ENCODE data around the gene IL36A. TPM values are rescaled to one million over a fixed set of nuclear protein-coding genes. Genes with fewer than 3 reads are reported as not detected.

The IL36A gene
- total RNA-seq, 1 experiment from 2014 or later, result not detected

DNA sequence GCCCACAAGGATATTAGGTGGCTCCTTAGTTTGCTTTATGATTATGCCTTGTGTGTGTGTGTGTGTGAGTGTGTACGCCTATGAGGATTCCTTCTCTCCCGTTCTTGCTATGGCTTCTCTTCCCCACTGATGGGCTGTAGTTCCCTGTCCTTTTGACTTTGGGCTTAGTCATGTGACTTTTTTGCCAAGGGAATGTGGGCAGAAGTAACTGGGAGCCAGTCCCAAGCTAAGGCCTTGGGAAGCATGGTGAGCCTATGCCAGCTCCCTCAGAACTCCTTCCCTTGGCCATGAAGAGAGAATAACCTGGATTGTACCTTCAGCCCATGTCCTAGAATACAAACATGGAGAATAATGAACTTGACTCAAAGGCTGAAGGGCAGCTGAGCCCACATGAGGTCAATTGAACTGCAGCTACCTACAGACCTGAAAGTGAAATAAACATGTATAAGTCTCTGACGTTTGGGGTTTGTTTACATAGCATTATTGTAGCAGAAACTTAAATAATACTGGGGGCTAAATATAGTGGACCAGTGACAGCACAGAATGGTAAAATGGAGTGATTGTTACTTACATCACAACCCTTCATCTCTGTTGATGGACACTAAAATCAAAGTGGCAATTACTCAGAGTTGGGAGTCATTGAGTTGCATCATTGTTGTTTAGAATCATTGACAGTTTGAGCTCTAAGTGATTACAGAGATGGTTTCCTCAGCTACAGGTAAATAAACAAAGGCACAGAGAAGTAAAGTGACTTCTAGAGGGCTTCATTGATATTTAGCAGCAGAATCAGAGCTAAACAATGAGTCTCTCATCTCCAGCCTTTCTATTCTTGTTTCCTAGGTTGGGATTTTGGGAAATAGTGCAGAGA lies 42.7 kb upstream of the IL36A start:
- POLR2A ChIA-PET, result no interaction called here
- no TSS peak for BruUV-seq (replicated peaks)
- Histone ChIP-seq H3K27ac (ENCODE audit: low read length) (no peak overlapping the region), H3K4me1 (ENCODE audit: control insufficient read depth, insufficient read depth, low read length) (no peaks in the 10 kb centered on the region), H3K36me3 (ENCODE audit: control insufficient read depth, insufficient read depth, low read length) (no peaks in the 10 kb centered on the region; the same call in 1 of the 2 replicates), H3K9me3 (ENCODE audit: control insufficient read depth, insufficient read depth, low read depth, low read length) (no peaks in the 10 kb centered on the region), H3K27me3 (ENCODE audit: control insufficient read depth, insufficient read depth, low read length) (peaks cover 14% of the 10 kb centered on the region), H3K4me3 (ENCODE audit: low read depth in 2 of 2, low read length in 2 of 2) (no peak overlapping the region)
- intact Hi-C loops (cut with micrococcal nuclease; ENCODE audit: unreplicated experiment) (no loop called here), in situ Hi-C loops (cut with HindIII; ENCODE audit: low pct_unique_long_range_greater_than_20kb, low sequenced_read_pairs) (no loop called here)
- TF ChIP-seq, protein P1, sequence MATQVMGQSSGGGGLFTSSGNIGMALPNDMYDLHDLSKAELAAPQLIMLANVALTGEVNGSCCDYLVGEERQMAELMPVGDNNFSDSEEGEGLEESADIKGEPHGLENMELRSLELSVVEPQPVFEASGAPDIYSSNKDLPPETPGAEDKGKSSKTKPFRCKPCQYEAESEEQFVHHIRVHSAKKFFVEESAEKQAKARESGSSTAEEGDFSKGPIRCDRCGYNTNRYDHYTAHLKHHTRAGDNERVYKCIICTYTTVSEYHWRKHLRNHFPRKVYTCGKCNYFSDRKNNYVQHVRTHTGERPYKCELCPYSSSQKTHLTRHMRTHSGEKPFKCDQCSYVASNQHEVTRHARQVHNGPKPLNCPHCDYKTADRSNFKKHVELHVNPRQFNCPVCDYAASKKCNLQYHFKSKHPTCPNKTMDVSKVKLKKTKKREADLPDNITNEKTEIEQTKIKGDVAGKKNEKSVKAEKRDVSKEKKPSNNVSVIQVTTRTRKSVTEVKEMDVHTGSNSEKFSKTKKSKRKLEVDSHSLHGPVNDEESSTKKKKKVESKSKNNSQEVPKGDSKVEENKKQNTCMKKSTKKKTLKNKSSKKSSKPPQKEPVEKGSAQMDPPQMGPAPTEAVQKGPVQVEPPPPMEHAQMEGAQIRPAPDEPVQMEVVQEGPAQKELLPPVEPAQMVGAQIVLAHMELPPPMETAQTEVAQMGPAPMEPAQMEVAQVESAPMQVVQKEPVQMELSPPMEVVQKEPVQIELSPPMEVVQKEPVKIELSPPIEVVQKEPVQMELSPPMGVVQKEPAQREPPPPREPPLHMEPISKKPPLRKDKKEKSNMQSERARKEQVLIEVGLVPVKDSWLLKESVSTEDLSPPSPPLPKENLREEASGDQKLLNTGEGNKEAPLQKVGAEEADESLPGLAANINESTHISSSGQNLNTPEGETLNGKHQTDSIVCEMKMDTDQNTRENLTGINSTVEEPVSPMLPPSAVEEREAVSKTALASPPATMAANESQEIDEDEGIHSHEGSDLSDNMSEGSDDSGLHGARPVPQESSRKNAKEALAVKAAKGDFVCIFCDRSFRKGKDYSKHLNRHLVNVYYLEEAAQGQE (IDR thresholded peaks at IDR 0.05; ENCODE audit: insufficient read depth in 1 of 2, low read depth in 2 of 2, low read length in 1 of 2), result no peak
- TF ChIP-seq, protein P2, sequence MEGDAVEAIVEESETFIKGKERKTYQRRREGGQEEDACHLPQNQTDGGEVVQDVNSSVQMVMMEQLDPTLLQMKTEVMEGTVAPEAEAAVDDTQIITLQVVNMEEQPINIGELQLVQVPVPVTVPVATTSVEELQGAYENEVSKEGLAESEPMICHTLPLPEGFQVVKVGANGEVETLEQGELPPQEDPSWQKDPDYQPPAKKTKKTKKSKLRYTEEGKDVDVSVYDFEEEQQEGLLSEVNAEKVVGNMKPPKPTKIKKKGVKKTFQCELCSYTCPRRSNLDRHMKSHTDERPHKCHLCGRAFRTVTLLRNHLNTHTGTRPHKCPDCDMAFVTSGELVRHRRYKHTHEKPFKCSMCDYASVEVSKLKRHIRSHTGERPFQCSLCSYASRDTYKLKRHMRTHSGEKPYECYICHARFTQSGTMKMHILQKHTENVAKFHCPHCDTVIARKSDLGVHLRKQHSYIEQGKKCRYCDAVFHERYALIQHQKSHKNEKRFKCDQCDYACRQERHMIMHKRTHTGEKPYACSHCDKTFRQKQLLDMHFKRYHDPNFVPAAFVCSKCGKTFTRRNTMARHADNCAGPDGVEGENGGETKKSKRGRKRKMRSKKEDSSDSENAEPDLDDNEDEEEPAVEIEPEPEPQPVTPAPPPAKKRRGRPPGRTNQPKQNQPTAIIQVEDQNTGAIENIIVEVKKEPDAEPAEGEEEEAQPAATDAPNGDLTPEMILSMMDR (IDR thresholded peaks at IDR 0.05), result no peak
- TF ChIP-seq TCF7L2 (IDR thresholded peaks at IDR 0.05; ENCODE audit: low read depth, low read length), result no peak
- TF ChIP-seq POLR2AphosphoS5 (IDR thresholded peaks at IDR 0.05; ENCODE audit: low read depth, low read length), result no peak
- TF ChIP-seq SIN3A (IDR thresholded peaks at IDR 0.05; ENCODE audit: borderline replicate concordance, insufficient read depth, low read depth, low read length), result no peak
- ATAC-seq (no peak), DNase-seq (ENCODE audit: low read depth, low spot score) (no peak)
- CTCF ChIA-PET, result no interaction called here

DNA sequence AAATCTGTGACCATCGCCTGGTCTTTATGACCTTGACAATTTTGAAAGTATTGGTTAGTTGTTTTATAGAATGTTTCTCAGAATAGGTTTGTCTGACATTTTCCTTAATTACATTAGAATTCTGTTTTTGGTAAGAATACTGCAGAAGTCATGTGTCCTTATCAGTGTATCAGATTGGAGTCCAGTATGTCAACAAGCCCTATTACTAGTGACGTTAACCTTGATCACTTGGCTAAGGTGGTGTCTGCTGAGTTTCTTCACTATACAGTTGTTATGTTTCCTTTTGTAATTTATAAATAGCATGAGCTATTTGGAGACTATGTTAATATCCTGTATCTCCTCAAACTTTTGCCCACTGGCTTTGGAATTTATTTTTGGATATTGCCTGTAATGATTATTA lies 38.2 kb upstream of the IL36A start:
- DNase-seq (ENCODE audit: low read depth, low spot score) (no peak), ATAC-seq (no peak)
- Histone ChIP-seq H3K4me3 (ENCODE audit: low read depth in 2 of 2, low read length in 2 of 2) (no peak overlapping the region), H3K4me1 (ENCODE audit: control insufficient read depth, insufficient read depth, low read length) (no peaks in the 10 kb centered on the region), H3K36me3 (ENCODE audit: control insufficient read depth, insufficient read depth, low read length) (no peaks in the 10 kb centered on the region; the same call in 1 of the 2 replicates), H3K27ac (ENCODE audit: low read length) (no peak overlapping the region), H3K9me3 (ENCODE audit: control insufficient read depth, insufficient read depth, low read depth, low read length) (no peaks in the 10 kb centered on the region), H3K27me3 (ENCODE audit: control insufficient read depth, insufficient read depth, low read length) (peaks cover 19% of the 10 kb centered on the region)
- CTCF ChIA-PET, result no interaction called here
- TF ChIP-seq SIN3A (IDR thresholded peaks at IDR 0.05; ENCODE audit: borderline replicate concordance, insufficient read depth, low read depth, low read length) (no peak), TCF7L2 (IDR thresholded peaks at IDR 0.05; ENCODE audit: low read depth, low read length) (no peak), POLR2AphosphoS5 (IDR thresholded peaks at IDR 0.05; ENCODE audit: low read depth, low read length) (no peak)
- TF ChIP-seq, protein P2 (IDR thresholded peaks at IDR 0.05), result no peak
- TF ChIP-seq, protein P1 (IDR thresholded peaks at IDR 0.05; ENCODE audit: insufficient read depth in 1 of 2, low read depth in 2 of 2, low read length in 1 of 2), result no peak
- in situ Hi-C loops (cut with HindIII; ENCODE audit: low pct_unique_long_range_greater_than_20kb, low sequenced_read_pairs) (no loop called here), intact Hi-C loops (cut with micrococcal nuclease; ENCODE audit: unreplicated experiment) (no loop called here)
- BruUV-seq (replicated peaks), result no TSS peak
- POLR2A ChIA-PET, result no interaction called here

Measured in Panc1 (cell line).